GM20000 (cell line): Measurements from ENCODE around the gene MRPL21.

Experiments
- DNase-seq: peaks from one replicate; pipeline ENCODE4 v3.0.0; 2012; ENCODE audit warnings: low spot score
- TF ChIP-seq, protein P1 (sequence below): IDR thresholded peaks from 2 replicates; pipeline ENCODE4 v1.5.1; 2012; ENCODE audit warnings: mild to moderate bottlenecking, control low read depth; ENCODE audit errors: extremely low read depth, missing control alignments

MRPL21 gene

DNA sequence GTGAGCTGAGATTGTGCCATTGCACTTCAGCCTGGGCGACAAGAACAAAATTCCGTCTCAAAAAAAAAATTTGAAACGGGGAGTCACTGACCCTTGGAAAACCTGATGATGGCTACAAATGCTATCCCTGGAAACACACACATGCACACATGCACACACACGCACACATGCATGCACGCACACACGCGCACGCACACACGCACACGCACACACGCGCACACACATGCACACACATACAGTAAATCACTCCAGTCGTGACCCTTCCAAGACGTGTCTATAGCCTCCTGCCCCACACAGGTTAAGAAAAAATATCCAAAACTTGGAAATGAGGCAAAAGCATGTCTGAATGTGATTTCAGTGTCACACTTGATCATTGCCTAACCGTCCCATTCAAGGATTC is 55.2 kb downstream of the MRPL21 start:
- no peak for DNase-seq
- TF ChIP-seq, protein P1, sequence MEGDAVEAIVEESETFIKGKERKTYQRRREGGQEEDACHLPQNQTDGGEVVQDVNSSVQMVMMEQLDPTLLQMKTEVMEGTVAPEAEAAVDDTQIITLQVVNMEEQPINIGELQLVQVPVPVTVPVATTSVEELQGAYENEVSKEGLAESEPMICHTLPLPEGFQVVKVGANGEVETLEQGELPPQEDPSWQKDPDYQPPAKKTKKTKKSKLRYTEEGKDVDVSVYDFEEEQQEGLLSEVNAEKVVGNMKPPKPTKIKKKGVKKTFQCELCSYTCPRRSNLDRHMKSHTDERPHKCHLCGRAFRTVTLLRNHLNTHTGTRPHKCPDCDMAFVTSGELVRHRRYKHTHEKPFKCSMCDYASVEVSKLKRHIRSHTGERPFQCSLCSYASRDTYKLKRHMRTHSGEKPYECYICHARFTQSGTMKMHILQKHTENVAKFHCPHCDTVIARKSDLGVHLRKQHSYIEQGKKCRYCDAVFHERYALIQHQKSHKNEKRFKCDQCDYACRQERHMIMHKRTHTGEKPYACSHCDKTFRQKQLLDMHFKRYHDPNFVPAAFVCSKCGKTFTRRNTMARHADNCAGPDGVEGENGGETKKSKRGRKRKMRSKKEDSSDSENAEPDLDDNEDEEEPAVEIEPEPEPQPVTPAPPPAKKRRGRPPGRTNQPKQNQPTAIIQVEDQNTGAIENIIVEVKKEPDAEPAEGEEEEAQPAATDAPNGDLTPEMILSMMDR: no peak

DNA sequence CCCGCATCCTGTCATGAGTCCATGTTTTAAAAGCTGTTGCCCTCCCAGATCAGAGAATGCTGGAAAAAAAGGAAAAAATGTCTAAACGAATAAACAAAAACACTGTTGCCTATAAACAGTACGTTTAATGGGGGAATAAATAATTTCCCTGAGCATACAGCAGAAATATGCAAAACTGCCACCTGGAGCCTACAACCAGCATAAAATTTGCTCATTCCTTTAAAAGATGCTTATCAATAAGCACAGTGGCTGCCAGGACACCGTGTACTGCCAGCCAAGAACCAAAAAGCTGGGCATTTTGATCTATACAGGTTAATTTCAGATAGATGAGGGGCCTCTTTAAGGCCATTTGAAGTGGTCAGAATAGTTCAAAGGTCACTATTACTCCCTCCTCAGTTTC is 56.2 kb downstream of the MRPL21 start:
- TF ChIP-seq, protein P1: no peak
- no peak for DNase-seq

DNA sequence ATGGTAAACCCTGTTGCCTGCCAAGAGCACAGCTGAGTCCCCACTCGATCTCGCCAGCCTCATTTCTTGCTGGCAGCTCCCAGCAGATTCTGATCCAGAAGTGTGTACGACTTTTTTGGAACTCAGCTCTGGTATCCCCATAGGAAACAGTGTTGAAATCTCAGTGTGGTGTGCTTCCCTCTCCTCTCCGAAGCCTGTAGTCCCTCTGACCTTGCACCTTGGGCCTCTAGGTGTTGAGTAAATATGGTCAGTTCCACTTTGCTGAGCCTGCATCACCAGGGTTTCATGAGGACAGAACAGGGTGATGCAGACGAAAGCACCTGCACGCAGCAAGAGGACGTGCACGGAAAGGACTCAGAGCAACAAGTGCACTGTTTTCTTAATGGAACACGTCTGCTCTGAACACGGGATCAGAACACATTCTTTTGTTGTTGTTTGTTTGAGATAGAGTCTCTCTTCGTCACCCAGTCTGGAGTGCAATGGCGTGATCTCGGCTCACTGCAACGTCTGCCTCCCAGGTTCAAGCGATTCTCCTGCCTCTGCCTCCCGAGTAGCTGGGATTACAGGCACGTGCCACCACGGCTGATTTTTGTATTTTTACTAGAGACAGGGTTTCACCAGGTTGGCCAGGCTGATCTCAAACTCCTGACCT is 58.2 kb downstream of the MRPL21 start:
- no peak for DNase-seq
- TF ChIP-seq, protein P1: no peak

DNA sequence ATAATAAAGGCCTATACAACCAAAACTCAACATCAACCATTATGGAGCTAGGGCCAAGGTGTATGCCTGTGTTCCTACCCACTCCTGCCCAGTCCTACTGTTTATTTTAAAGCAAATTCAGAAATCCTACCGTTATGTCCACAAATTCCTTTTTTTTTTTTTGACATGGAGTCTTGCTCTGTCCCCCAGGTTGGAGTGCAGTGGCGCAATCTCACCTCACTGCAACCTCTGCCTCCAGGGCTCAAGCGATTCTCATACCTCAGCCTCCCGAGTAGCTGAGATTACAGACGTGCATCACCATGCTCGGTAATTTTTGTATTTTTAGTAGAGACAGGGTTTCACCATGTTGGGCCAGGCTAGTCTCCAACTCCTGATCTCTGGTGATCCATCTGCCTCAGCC is 58.8 kb downstream of the MRPL21 start:
- TF ChIP-seq, protein P1: no peak
- no peak for DNase-seq

DNA sequence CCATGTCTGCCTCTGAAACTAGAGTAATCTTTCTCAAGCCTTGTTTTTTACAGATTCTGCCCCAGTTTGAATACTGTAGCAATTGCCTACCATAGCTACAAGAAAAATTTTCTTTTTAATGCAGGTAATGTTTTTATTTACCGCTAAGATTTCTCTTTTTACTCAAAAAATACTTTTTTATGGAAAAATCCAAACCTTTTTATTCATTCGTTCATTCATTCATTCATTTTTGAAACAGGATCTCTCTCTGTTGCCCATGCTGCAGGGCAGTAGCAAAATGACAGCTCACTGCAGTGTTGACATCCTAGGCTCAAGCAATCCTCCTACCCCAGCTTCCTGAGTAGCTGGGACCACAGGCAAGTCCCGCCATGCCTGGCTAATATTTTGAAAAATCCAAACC is 59.3 kb downstream of the MRPL21 start:
- TF ChIP-seq, protein P1: no peak
- no peak for DNase-seq

DNA sequence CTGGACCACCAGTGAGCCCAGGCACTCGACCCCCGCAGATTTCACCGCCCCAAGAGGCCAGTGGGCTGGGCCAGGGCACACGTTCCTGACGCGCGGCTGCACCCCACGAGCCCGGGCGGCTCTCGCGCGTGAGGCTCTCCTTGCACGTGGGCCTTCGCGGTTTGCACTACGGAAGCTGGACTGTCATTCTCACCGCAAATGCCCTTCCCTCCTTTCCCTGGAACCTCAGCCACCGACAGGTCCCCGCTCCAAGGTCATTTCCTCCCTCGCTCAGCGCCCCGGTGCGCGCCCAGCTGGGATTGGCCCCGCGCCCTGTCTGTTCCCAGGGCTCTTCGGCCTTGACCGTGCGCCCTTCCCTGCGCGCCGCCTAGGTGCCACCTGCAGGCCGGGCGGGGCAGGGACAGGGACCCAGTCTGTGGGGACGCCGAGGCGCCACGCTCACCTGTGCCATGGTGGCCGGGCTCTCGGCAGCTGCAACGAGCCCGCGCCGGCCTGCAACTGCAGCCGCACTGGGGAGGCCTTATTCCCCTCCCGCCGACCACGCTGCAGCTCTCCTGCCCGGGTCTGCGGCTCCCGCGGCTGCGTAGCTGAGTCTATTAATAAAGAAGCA is 59.8 kb downstream of the MRPL21 start:
- peak; percentile 91 for DNase-seq
- TF ChIP-seq, protein P1: peak; percentile 85

DNA sequence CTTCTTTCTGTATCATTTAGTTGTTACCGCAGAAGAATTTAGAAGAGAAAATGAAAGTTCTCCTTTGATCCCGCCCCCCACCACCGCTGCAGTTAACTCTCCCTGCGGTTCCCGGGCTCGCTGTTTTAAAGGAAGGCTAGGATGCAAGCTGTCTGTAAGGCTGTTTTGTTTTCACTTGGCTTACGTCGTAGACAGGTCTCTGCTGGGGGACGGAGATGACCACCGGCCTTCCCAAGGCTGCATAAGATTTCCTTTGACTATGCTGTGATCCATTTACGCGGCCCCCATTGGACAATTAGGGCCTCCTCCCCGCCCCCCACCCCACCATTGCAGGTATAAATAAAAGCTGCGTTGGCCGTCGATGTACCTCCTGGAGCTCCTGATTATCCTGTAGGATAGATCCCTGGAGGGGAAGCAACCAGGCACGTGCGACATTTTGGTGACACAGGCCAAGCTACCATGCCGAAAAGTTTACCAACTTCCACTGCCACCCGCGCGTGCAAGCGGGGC is 60.5 kb downstream of the MRPL21 start:
- peak; percentile 72 for DNase-seq
- TF ChIP-seq, protein P1: no peak
